ENCODE measurements around the gene ZBTB21.
"Not testable (repeated sequence)": the region's sequence is repeated elsewhere in the genome, so short reads cannot be mapped to it uniquely, and the experiment has no call there.

ZBTB21 gene

DNA sequence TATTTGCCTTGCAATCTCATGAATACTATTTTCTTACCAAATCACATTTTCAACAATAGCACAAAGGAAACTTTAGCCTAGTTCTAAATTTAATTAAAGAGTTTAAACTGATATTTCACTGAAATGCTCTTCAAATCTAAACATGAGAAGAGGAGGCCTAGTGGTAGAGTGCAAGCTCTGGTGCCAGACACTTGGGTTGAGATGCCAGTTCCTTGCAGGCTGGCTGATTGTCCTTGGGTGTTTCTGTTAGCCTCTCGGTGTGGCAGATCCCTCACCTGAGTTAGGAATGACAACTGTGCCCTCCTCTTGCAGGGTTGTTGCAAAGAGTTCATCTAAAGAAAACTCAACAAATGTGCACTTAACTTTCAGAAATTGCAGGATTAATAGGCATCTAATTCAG lies 12.5 kb downstream of the ZBTB21 start:
- Histone ChIP-seq H3K27ac (ENCODE audit: low read depth, low read length) (no peak overlapping the region), H3K36me3 (ENCODE audit: control insufficient read depth in 1 of 2, insufficient read depth in 2 of 2, low read length in 2 of 2) (peaks cover 9 to 32% of the 10 kb centered on the region in 2 donors), H3K27me3 (ENCODE audit: control insufficient read depth in 1 of 2, insufficient read depth in 2 of 2, low read length in 2 of 2) (no peaks in the 10 kb centered on the region), H3K4me1 (ENCODE audit: control insufficient read depth in 1 of 2, insufficient read depth in 2 of 2, low read length in 2 of 2) (no peaks in the 10 kb centered on the region), H3K9ac (ENCODE audit: low read depth in 1 of 2, low read length in 2 of 2) (no peak overlapping the region), H3K9me3 (ENCODE audit: control insufficient read depth in 1 of 2, low read length in 2 of 2) (no peaks in the 10 kb centered on the region), H3K4me3 (ENCODE audit: low read depth in 1 of 2, low read length in 2 of 2) (no peak overlapping the region)

GRCh38 chr21:41995577-41995976 lies 14.6 kb downstream of the ZBTB21 start:
- no peaks in the 10 kb centered on the region for H3K4me1 ChIP-seq (ENCODE audit: control insufficient read depth in 1 of 2, insufficient read depth in 2 of 2, low read length in 2 of 2)
- H3K36me3 ChIP-seq (ENCODE audit: control insufficient read depth in 1 of 2, insufficient read depth in 2 of 2, low read length in 2 of 2): peaks cover 15 to 39% of the 10 kb centered on the region in 2 donors

GRCh38 chr21:41994613-41995012 lies 15.5 kb downstream of the ZBTB21 start:
- H3K36me3 ChIP-seq (ENCODE audit: control insufficient read depth in 1 of 2, insufficient read depth in 2 of 2, low read length in 2 of 2): peaks cover 15 to 39% of the 10 kb centered on the region in 2 donors
- not testable (repeated sequence) for H3K27me3 ChIP-seq (ENCODE audit: control insufficient read depth in 1 of 2, insufficient read depth in 2 of 2, low read length in 2 of 2); H3K27ac ChIP-seq (ENCODE audit: low read depth, low read length); H3K9ac ChIP-seq (ENCODE audit: low read depth in 1 of 2, low read length in 2 of 2); H3K4me3 ChIP-seq (ENCODE audit: low read depth in 1 of 2, low read length in 2 of 2); H3K9me3 ChIP-seq (ENCODE audit: control insufficient read depth in 1 of 2, low read length in 2 of 2); H3K4me1 ChIP-seq (ENCODE audit: control insufficient read depth in 1 of 2, insufficient read depth in 2 of 2, low read length in 2 of 2)

More at GRCh38 chr21:41995577-41995976, 14.6 kb downstream of the ZBTB21 start:
- H3K9ac ChIP-seq (ENCODE audit: low read depth in 1 of 2, low read length in 2 of 2): no peak overlapping the region
- H3K27me3 ChIP-seq (ENCODE audit: control insufficient read depth in 1 of 2, insufficient read depth in 2 of 2, low read length in 2 of 2): no peaks in the 10 kb centered on the region
- H3K9me3 ChIP-seq (ENCODE audit: control insufficient read depth in 1 of 2, low read length in 2 of 2): no peaks in the 10 kb centered on the region
- no peak overlapping the region for H3K27ac ChIP-seq (ENCODE audit: low read depth, low read length)
- H3K4me3 ChIP-seq (ENCODE audit: low read depth in 1 of 2, low read length in 2 of 2): no peak overlapping the region

DNA sequence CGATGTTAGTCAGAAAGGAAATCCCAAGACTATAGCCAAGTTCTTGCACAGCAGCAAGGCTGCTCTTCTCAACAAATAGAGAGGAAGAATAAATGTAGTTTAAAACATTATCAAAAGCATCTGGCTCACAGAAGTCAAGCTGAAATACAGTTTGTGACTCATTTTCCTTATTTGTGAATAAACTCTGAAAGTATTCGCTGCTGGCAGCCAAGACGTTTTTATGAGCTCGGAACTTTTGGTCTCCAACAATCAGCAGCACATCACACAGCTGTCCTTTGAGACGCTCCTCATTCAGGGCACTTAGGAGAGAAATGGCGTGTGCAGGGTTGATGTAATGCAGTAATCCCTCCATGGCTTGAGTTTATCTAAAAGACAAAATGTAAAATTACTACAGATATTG lies 16.4 kb downstream of the ZBTB21 start:
- Histone ChIP-seq H3K4me3 (ENCODE audit: low read depth in 1 of 2, low read length in 2 of 2) (no peak overlapping the region), H3K27ac (ENCODE audit: low read depth, low read length) (no peak overlapping the region), H3K9ac (ENCODE audit: low read depth in 1 of 2, low read length in 2 of 2) (no peak overlapping the region), H3K9me3 (ENCODE audit: control insufficient read depth in 1 of 2, low read length in 2 of 2) (no peaks in the 10 kb centered on the region), H3K27me3 (ENCODE audit: control insufficient read depth in 1 of 2, insufficient read depth in 2 of 2, low read length in 2 of 2) (no peaks in the 10 kb centered on the region), H3K36me3 (ENCODE audit: control insufficient read depth in 1 of 2, insufficient read depth in 2 of 2, low read length in 2 of 2) (peaks cover 15 to 39% of the 10 kb centered on the region in 2 donors), H3K4me1 (ENCODE audit: control insufficient read depth in 1 of 2, insufficient read depth in 2 of 2, low read length in 2 of 2) (no peaks in the 10 kb centered on the region)

- H3K9ac ChIP-seq (ENCODE audit: low read depth in 1 of 2, low read length in 2 of 2): no peak overlapping the region
- H3K9me3 ChIP-seq (ENCODE audit: control insufficient read depth in 1 of 2, low read length in 2 of 2): no peaks in the 10 kb centered on the region
- no peak overlapping the region for H3K27ac ChIP-seq (ENCODE audit: low read depth, low read length)
- no peaks in the 10 kb centered on the region for H3K4me1 ChIP-seq (ENCODE audit: control insufficient read depth in 1 of 2, insufficient read depth in 2 of 2, low read length in 2 of 2)
- H3K36me3 ChIP-seq (ENCODE audit: control insufficient read depth in 1 of 2, insufficient read depth in 2 of 2, low read length in 2 of 2): peaks cover 15 to 39% of the 10 kb centered on the region in 2 donors
- no peaks in the 10 kb centered on the region for H3K27me3 ChIP-seq (ENCODE audit: control insufficient read depth in 1 of 2, insufficient read depth in 2 of 2, low read length in 2 of 2)
- H3K4me3 ChIP-seq (ENCODE audit: low read depth in 1 of 2, low read length in 2 of 2): no peak overlapping the region
Measured at GRCh38 chr21:41992576-41992975, 17.6 kb downstream of the ZBTB21 start.

GRCh38 chr21:41991659-41992058 lies 18.5 kb downstream of the ZBTB21 start:
- peaks cover 15 to 39% of the 10 kb centered on the region in 2 donors for H3K36me3 ChIP-seq (ENCODE audit: control insufficient read depth in 1 of 2, insufficient read depth in 2 of 2, low read length in 2 of 2)
- H3K4me1 ChIP-seq (ENCODE audit: control insufficient read depth in 1 of 2, insufficient read depth in 2 of 2, low read length in 2 of 2): no peaks in the 10 kb centered on the region
- no peak overlapping the region for H3K9ac ChIP-seq (ENCODE audit: low read depth in 1 of 2, low read length in 2 of 2)
- H3K4me3 ChIP-seq (ENCODE audit: low read depth in 1 of 2, low read length in 2 of 2): no peak overlapping the region
- H3K27ac ChIP-seq (ENCODE audit: low read depth, low read length): no peak overlapping the region
- no peaks in the 10 kb centered on the region for H3K9me3 ChIP-seq (ENCODE audit: control insufficient read depth in 1 of 2, low read length in 2 of 2)
- no peaks in the 10 kb centered on the region for H3K27me3 ChIP-seq (ENCODE audit: control insufficient read depth in 1 of 2, insufficient read depth in 2 of 2, low read length in 2 of 2)

GRCh38 chr21:41989698-41990097 lies 20.5 kb downstream of the ZBTB21 start:
- H3K36me3 ChIP-seq (ENCODE audit: control insufficient read depth in 1 of 2, insufficient read depth in 2 of 2, low read length in 2 of 2): peaks cover 15 to 32% of the 10 kb centered on the region in 2 donors

DNA sequence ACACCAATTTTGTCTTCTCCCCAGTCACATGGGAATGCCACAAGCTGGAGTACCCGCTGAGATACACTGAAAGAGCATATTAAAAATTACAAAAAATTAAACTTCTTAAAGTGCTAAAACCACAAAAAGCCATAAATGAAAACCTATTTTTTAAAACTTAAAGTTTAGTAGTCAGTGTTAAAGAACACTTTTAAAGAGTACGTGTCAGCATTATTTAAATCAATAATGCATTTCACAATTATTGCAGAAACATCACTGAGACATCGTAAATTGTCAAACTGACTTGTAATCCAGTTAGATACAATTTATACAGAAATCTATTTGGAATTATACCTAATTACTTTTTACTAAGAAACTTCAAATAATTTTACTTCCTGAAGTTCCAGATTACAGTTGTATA lies 22.9 kb downstream of the ZBTB21 start:
- H3K9ac ChIP-seq (ENCODE audit: low read depth in 1 of 2, low read length in 2 of 2): no peak overlapping the region
- H3K4me3 ChIP-seq (ENCODE audit: low read depth in 1 of 2, low read length in 2 of 2): no peak overlapping the region
- H3K36me3 ChIP-seq (ENCODE audit: control insufficient read depth in 1 of 2, insufficient read depth in 2 of 2, low read length in 2 of 2): peaks cover 13 to 15% of the 10 kb centered on the region in 2 donors
- no peaks in the 10 kb centered on the region for H3K27me3 ChIP-seq (ENCODE audit: control insufficient read depth in 1 of 2, insufficient read depth in 2 of 2, low read length in 2 of 2)
- no peak overlapping the region for H3K27ac ChIP-seq (ENCODE audit: low read depth, low read length)
- no peaks in the 10 kb centered on the region for H3K4me1 ChIP-seq (ENCODE audit: control insufficient read depth in 1 of 2, insufficient read depth in 2 of 2, low read length in 2 of 2)
- no peaks in the 10 kb centered on the region for H3K9me3 ChIP-seq (ENCODE audit: control insufficient read depth in 1 of 2, low read length in 2 of 2)

More at GRCh38 chr21:41989698-41990097, 20.5 kb downstream of the ZBTB21 start:
- H3K4me1 ChIP-seq (ENCODE audit: control insufficient read depth in 1 of 2, insufficient read depth in 2 of 2, low read length in 2 of 2): no peaks in the 10 kb centered on the region
- H3K4me3 ChIP-seq (ENCODE audit: low read depth in 1 of 2, low read length in 2 of 2): no peak overlapping the region
- no peaks in the 10 kb centered on the region for H3K27me3 ChIP-seq (ENCODE audit: control insufficient read depth in 1 of 2, insufficient read depth in 2 of 2, low read length in 2 of 2)
- H3K27ac ChIP-seq (ENCODE audit: low read depth, low read length): no peak overlapping the region
- no peaks in the 10 kb centered on the region for H3K9me3 ChIP-seq (ENCODE audit: control insufficient read depth in 1 of 2, low read length in 2 of 2)
- no peak overlapping the region for H3K9ac ChIP-seq (ENCODE audit: low read depth in 1 of 2, low read length in 2 of 2)

- Histone ChIP-seq H3K27me3 (ENCODE audit: control insufficient read depth in 1 of 2, insufficient read depth in 2 of 2, low read length in 2 of 2) (no peaks in the 10 kb centered on the region), H3K4me1 (ENCODE audit: control insufficient read depth in 1 of 2, insufficient read depth in 2 of 2, low read length in 2 of 2) (no peaks in the 10 kb centered on the region), H3K27ac (ENCODE audit: low read depth, low read length) (no peak overlapping the region), H3K9me3 (ENCODE audit: control insufficient read depth in 1 of 2, low read length in 2 of 2) (no peaks in the 10 kb centered on the region), H3K36me3 (ENCODE audit: control insufficient read depth in 1 of 2, insufficient read depth in 2 of 2, low read length in 2 of 2) (peaks cover 0 to under 1% of the 10 kb centered on the region in 2 donors), H3K4me3 (ENCODE audit: low read depth in 1 of 2, low read length in 2 of 2) (no peak overlapping the region), H3K9ac (ENCODE audit: low read depth in 1 of 2, low read length in 2 of 2) (no peak overlapping the region)
Measured at GRCh38 chr21:41985662-41986416, 24.3 kb downstream of the ZBTB21 start.

- no peaks in the 10 kb centered on the region for H3K4me1 ChIP-seq (ENCODE audit: control insufficient read depth in 1 of 2, insufficient read depth in 2 of 2, low read length in 2 of 2)
- no peak overlapping the region for H3K27ac ChIP-seq (ENCODE audit: low read depth, low read length)
- no peak overlapping the region for H3K4me3 ChIP-seq (ENCODE audit: low read depth in 1 of 2, low read length in 2 of 2)
Measured at GRCh38 chr21:41983229-41983628, 26.9 kb downstream of the ZBTB21 start.

More at GRCh38 chr21:41983229-41983628, 26.9 kb downstream of the ZBTB21 start:
- Histone ChIP-seq H3K27me3 (ENCODE audit: control insufficient read depth in 1 of 2, insufficient read depth in 2 of 2, low read length in 2 of 2) (no peaks in the 10 kb centered on the region), H3K9me3 (ENCODE audit: control insufficient read depth in 1 of 2, low read length in 2 of 2) (peaks cover 0 to 7% of the 10 kb centered on the region in 2 donors), H3K36me3 (ENCODE audit: control insufficient read depth in 1 of 2, insufficient read depth in 2 of 2, low read length in 2 of 2) (no peaks in the 10 kb centered on the region), H3K9ac (ENCODE audit: low read depth in 1 of 2, low read length in 2 of 2) (no peak overlapping the region)

Measured in duodenal mucosa (tissue), 2 donors.